NCI-H1930 (cell line): Measurements from ENCODE around the gene PLD5.
"Not testable (repeated sequence)": the region's sequence is repeated elsewhere in the genome, so short reads cannot be mapped to it uniquely, and the experiment has no call there.

ENCODE experiments used
- DNase-seq, 2 experiments: peaks; one replicate each; lab custom pipeline; 2025; lab: John Stamatoyannopoulos, UW

The PLD5 gene

GRCh38 chr1:242282758-242283485, 241.6 kb downstream of the PLD5 start:
- DNase-seq = not testable (repeated sequence)

DNA sequence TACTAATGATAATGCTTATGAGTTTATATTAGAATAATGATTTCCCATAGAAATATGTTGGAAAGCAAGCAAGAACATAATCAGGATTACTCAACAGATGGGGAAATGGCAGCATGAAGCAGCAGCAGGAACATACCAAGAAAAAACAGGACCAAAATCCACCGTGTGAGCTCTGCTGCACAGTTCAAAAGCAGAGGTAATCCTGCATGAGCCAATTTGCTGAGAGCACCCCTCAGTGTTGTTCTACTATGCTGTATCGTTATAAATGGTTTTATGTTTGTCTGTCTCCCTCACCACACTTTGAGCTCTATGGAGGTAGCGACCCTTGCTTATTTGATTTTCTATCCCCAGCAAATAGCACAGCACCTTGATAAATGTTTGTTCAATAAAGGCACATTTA, 246.1 kb downstream of the PLD5 start:
- DNase-seq = not testable (repeated sequence)

DNA sequence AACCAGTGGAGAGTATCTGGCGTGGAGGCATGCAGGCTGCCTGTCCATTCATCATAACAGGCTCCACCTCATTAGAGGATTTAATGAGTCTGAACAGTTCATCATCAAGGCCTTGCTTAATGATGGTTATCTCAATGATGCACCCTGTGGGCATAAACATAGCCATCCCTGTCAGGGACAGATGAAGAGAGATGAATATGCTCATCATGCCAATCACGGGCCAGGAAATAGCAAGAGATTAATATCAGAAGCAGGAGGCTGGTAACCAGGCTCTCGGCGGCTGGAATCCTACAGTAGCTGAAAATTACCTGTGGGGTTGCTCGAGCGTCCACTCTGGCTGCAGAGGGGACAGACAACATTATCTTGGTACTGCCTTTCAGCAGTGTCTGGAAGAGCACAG, 247.7 kb downstream of the PLD5 start:
- DNase-seq = not testable (repeated sequence)

- not testable (repeated sequence) for DNase-seq
Observed at GRCh38 chr1:242267004-242267403, 257.5 kb downstream of the PLD5 start.

DNA sequence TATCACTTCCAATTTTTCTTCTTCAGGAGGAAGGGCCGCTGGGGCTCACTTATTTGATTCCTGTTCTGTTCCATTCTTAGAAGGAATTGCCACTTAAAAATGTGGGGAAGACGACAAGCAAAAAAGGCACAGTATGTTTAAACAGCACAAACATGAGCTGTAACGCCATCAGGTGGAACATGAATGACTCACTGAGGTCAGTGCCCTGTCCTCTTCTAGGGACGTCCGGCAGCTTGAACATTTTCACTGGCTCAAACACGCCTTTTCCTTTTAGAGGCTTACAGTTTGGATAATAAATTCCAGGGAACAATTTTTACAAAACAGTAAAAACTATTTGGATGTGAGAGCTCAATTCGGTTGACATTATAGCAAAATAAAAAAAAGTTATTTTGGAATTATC, 260.1 kb downstream of the PLD5 start:
- not testable (repeated sequence) for DNase-seq

- DNase-seq = no peak
Observed at GRCh38 chr1:242245255-242245654, 279.2 kb downstream of the PLD5 start.

GRCh38 chr1:242243472-242243871, 281.0 kb downstream of the PLD5 start:
- DNase-seq = no peak

DNA sequence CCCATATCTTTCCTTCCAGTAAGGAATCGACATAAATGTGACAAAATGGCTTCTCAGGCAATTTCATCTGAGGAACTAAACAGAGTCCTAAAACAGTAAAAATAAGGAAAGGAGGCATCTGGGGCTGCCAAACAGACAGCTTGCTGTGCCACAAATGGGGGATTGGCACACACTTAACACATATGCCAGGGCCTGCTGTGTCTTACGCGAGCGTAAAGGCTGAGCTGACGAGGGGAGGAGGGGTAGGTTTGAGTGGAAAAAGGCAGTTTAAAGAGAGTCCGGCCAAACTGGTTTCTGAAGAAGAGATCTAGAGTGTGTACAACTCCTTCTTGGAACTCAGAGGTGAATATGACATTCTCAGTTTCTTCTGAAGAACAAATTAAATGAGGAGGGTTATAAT, 281.5 kb downstream of the PLD5 start:
- DNase-seq = no peak

- DNase-seq = no peak
Observed at GRCh38 chr1:242241936-242242335, 282.6 kb downstream of the PLD5 start.

- no peak for DNase-seq
Observed at GRCh38 chr1:242240691-242241090, 283.8 kb downstream of the PLD5 start.

DNA sequence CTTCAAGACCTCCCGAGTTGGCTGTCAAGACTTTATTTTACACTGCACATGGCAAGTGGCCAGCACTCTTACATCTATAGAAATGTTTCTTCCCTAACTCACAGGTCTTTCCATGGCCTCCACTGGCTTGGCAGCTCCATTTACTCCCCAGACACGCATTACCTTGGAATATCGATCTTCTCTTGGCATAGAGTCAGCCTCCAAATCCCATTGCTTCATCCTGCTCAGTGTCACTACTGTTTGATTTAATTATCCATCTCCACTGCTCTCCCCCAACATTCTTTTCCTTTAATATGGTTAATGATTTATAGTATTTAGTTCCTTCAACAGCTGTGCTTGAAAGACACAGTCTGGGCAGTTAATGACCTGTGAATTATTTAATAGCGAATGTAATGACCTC, 284.4 kb downstream of the PLD5 start:
- no peak for DNase-seq

- no peak for DNase-seq
Observed at GRCh38 chr1:242239398-242239797, 285.1 kb downstream of the PLD5 start.

GRCh38 chr1:242237051-242237450, 287.4 kb downstream of the PLD5 start:
- DNase-seq = no peak

DNA sequence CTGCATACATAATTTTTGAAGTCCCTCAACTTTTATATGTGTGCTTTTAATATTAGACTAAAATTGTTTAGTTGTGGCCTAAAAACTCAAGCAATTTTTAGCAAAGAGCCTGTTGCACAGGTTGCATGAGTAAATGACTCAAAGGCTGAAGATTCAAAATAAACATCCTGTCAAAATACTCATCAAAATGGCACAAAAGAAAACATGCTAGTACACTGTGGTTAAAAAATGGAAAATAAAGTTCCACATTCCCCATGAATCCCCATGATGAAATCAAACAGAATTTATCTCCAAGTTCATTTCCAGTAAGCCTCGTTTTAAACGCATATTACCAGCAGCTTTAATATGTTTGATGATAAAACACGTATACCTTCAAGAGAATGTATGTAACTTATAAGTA, 295.5 kb downstream of the PLD5 start:
- DNase-seq = no peak

GRCh38 chr1:242225767-242226573, 298.5 kb downstream of the PLD5 start:
- no peak for DNase-seq

DNA sequence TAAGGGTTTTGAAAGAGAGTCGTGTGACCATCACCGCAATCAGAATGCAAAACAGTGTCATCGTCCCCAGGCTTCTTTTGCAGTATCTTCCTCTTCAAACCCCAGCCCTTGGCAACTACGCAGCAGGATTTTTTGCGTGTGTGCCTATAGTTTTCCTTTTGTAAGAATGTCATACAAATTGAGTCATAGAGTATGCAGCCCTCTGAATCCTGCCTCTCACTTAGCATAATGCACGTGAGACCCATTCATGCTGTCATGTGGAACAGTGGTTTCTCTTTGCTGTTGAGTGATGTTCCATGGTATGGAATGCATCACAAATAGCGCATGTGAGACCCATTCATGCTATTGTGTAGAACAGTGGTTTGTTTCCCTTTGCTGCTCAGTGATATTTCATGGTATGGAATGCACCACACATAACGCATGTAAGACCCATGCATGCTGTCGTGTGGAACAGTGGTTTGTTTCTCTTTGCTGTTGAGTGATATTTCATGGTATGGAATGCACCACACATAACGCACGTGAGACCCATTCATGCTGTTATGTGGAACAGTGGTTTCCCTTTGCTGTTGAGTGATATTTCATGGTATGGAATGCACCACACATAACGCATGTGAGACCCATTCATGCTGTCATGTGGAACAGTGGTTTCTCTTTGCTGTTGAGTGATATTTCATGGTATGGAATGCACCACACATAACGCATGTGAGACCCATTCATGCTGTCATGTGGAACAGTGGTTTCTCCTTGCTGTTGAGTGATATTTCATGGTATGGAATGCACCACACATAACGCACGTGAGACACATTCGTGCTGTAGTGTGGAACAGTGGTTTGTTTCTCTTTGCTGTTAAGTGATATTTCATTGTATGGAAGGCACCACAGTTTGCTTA, 299.4 kb downstream of the PLD5 start:
- DNase-seq = not testable (repeated sequence)

- no peak for DNase-seq
Observed at GRCh38 chr1:242224461-242224860, 300.0 kb downstream of the PLD5 start.

DNA sequence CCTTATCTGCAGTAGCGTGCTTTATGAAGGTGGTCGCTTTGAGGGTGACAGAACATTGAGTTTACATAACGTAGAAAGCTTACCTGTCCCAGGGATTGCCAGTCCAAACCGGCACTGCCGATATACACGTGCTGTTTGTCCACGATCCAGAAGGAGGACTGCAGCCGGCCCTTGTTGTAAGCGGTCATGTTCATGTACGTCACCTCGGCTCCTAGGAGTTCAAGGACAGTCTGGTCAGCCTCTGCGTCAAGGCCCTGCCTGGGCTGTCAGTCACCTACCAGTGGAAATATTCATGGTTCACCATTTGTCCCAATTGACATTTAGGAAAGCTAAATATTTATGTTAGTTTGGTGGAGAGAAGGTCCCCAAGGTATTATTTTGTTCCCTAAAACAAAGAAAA, 304.6 kb downstream of the PLD5 start:
- DNase-seq = no peak

DNA sequence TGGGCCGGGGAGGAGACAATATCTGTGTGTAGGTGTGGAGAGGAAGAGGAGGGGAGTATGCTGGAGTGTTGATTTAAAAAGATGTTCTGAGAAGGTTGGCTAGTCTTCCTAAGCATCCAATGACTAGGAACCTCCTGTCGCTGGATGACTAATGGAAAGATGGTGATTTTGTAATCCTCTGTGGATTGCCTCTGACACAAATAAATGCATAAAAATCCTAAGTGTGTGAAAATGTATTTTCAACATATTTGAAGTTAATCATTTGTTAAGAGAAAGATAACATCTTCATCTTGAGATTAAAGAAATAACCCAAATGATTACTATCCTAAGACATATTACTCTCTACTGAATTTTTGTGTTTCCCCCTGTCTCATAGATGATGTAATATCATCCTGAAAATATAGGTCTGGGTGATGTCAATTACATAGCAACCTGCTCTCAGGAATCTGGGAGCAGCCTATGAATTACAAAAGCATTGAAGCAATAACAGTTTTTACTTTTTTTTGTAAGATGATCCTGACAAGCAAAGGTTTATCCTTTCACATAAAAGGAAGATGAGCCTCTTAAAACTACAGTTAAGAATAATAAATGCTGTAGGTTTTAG, 305.1 kb downstream of the PLD5 start:
- no peak for DNase-seq

DNA sequence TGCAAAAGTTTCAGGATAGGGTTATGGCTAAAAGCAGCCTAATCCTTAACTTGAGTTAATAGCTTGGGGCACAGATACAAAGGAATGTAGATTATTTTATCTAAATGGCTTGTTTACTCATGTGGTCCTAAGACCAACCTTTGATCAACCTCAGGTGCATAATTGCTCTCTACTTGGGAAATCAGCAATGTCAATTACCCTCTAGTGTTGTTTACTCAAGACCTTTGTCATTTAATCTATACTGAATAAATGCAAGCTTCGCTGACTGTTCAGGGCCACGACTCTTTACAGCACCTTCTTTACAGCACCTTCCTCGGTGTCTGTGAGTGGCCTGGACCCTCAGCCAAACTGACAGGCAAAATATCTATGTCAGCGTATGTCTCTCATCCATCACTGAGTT, 308.1 kb downstream of the PLD5 start:
- DNase-seq = no peak

GRCh38 chr1:242214455-242214854, 310.0 kb downstream of the PLD5 start:
- not testable (repeated sequence) for DNase-seq

GRCh38 chr1:242212961-242213360, 311.5 kb downstream of the PLD5 start:
- not testable (repeated sequence) for DNase-seq
